GM23338 (cell line): ENCODE measurements around the gene ELF5.

Experiments used
- EZH2 ChIP-seq: fragments of 200-600 bp; sonication (generic); IDR thresholded peaks from one replicate; pipeline ENCODE4 v1.8.0; 2017; ENCODE audit warnings: antibody characterized with exemption, mild to moderate bottlenecking, low read depth; ENCODE audit not compliant: unreplicated experiment
- EZH2phosphoT487 ChIP-seq: fragments of 200-600 bp; sonication (generic); IDR thresholded peaks from one replicate; pipeline ENCODE4 v1.8.1; 2018; ENCODE audit warnings: antibody characterized with exemption; ENCODE audit not compliant: unreplicated experiment
- NANOG ChIP-seq: IDR thresholded peaks from 2 replicates; pipeline ENCODE4 v1.6.1; 2016; ENCODE audit warnings: antibody characterized with exemption, borderline replicate concordance
- POLR2AphosphoS5 ChIP-seq: IDR thresholded peaks from 2 replicates; pipeline ENCODE4 v1.6.1; 2016; ENCODE audit warnings: antibody characterized with exemption, low read depth
- STAT1 ChIP-seq: IDR thresholded peaks from one replicate; pipeline ENCODE4 v1.6.1; 2016; ENCODE audit warnings: antibody characterized with exemption; ENCODE audit not compliant: unreplicated experiment
- ZNF114 ChIP-seq: fragments of 250-450 bp; sonication (Bioruptor Pico); IDR thresholded peaks from 2 replicates; pipeline ENCODE4 v1.5.0; 2020; ENCODE audit warnings: mild to moderate bottlenecking, moderate library complexity
- TF ChIP-seq, protein P1 (sequence below), 2 experiments: fragments of 200-600 bp in 1 of 2; sonication (generic) in 1 of 2; conservative IDR thresholded peaks; 2 replicates each; pipeline versions ENCODE4 v1.5.1 to v1.6.1; 2016 to 2017; ENCODE audit warnings: antibody characterized with exemption in 2 of 2, low read depth in 2 of 2, mild to moderate bottlenecking in 2 of 2, moderate library complexity in 1 of 2
- TF ChIP-seq, protein P2 (sequence below): IDR thresholded peaks from one replicate; pipeline ENCODE4 v1.6.1; 2018; ENCODE audit warnings: antibody characterized with exemption; ENCODE audit not compliant: unreplicated experiment

DNA sequence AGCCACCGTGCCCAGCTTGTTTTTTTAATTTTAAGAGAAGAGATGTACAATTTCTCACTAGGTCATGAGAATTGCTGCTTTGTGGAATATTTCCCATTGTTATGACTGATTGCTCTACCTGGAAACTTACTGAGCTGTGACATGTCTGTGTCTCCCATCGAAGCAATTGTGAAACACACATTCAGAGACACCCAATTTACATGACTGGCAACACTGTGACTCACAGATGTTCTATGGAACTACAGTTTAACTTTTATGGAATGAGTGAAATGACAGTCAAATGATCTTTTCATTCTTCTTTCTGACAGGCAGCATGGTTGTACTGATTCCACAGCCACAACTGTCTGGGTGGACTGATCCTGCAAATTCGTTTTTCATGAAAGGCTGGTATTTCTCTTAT is 32.3 kb downstream of the ELF5 start:
- no peak for TF ChIP-seq EZH2phosphoT487
- TF ChIP-seq, protein P1, sequence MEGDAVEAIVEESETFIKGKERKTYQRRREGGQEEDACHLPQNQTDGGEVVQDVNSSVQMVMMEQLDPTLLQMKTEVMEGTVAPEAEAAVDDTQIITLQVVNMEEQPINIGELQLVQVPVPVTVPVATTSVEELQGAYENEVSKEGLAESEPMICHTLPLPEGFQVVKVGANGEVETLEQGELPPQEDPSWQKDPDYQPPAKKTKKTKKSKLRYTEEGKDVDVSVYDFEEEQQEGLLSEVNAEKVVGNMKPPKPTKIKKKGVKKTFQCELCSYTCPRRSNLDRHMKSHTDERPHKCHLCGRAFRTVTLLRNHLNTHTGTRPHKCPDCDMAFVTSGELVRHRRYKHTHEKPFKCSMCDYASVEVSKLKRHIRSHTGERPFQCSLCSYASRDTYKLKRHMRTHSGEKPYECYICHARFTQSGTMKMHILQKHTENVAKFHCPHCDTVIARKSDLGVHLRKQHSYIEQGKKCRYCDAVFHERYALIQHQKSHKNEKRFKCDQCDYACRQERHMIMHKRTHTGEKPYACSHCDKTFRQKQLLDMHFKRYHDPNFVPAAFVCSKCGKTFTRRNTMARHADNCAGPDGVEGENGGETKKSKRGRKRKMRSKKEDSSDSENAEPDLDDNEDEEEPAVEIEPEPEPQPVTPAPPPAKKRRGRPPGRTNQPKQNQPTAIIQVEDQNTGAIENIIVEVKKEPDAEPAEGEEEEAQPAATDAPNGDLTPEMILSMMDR (conservative IDR thresholded peaks at IDR 0.05; ENCODE audit: low read depth in 2 of 2): no peak
- TF ChIP-seq EZH2: no peak
- TF ChIP-seq ZNF114 (CRISPR knock-in tag): no peak
- TF ChIP-seq, protein P2, sequence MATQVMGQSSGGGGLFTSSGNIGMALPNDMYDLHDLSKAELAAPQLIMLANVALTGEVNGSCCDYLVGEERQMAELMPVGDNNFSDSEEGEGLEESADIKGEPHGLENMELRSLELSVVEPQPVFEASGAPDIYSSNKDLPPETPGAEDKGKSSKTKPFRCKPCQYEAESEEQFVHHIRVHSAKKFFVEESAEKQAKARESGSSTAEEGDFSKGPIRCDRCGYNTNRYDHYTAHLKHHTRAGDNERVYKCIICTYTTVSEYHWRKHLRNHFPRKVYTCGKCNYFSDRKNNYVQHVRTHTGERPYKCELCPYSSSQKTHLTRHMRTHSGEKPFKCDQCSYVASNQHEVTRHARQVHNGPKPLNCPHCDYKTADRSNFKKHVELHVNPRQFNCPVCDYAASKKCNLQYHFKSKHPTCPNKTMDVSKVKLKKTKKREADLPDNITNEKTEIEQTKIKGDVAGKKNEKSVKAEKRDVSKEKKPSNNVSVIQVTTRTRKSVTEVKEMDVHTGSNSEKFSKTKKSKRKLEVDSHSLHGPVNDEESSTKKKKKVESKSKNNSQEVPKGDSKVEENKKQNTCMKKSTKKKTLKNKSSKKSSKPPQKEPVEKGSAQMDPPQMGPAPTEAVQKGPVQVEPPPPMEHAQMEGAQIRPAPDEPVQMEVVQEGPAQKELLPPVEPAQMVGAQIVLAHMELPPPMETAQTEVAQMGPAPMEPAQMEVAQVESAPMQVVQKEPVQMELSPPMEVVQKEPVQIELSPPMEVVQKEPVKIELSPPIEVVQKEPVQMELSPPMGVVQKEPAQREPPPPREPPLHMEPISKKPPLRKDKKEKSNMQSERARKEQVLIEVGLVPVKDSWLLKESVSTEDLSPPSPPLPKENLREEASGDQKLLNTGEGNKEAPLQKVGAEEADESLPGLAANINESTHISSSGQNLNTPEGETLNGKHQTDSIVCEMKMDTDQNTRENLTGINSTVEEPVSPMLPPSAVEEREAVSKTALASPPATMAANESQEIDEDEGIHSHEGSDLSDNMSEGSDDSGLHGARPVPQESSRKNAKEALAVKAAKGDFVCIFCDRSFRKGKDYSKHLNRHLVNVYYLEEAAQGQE: no peak
- TF ChIP-seq NANOG: no peak
- no peak for TF ChIP-seq POLR2AphosphoS5
- no peak for TF ChIP-seq STAT1
